SK-N-SH (cell line): ENCODE measurements around the gene SCUBE3.

Experiments used
- CHD2 ChIP-seq: fragments of 150-350 bp; IDR thresholded peaks from 2 replicates; pipeline ENCODE4 v1.6.1; 2018; ENCODE audit warnings: low read length; ENCODE audit not compliant: partially characterized antibody
- ELF1 ChIP-seq: IDR thresholded peaks from 2 replicates; pipeline ENCODE4 v1.4.0; 2012
- EP300 ChIP-seq, 2 experiments: IDR thresholded peaks; 2 replicates each; pipeline versions ENCODE4 v1.4.0 to v1.6.1; 2012; ENCODE audit warnings: borderline replicate concordance in 1 of 2, low read depth in 1 of 2, low read length in 1 of 2
- JUND ChIP-seq: IDR thresholded peaks from 2 replicates; pipeline ENCODE4 v1.4.0; 2012
- MXI1 ChIP-seq: IDR thresholded peaks from 2 replicates; pipeline ENCODE4 v1.6.1; 2012; ENCODE audit warnings: mild to moderate bottlenecking, low read depth, low read length, improper control_type of control experiment
- NRF1 ChIP-seq: IDR thresholded peaks from 2 replicates; pipeline ENCODE4 v1.6.1; 2012; ENCODE audit warnings: low read depth, mild to moderate bottlenecking, low read length
- RAD21 ChIP-seq: IDR thresholded peaks from 2 replicates; pipeline ENCODE4 v1.6.1; 2012; ENCODE audit warnings: mild to moderate bottlenecking, low read length
- RCOR1 ChIP-seq: fragments of 150-350 bp; IDR thresholded peaks from 2 replicates; pipeline ENCODE4 v1.6.1; 2017; ENCODE audit warnings: antibody characterized with exemption, low read length
- TAF1 ChIP-seq: IDR thresholded peaks from 2 replicates; pipeline ENCODE4 v1.6.1; 2012; ENCODE audit warnings: low read depth, mild to moderate bottlenecking, low read length, moderate library complexity, borderline replicate concordance
- TF ChIP-seq, protein P1 (sequence below): fragments of 200-600 bp; sonication (generic); IDR thresholded peaks from 2 replicates; pipeline ENCODE4 v1.6.1; 2017; ENCODE audit warnings: antibody characterized with exemption, mild to moderate bottlenecking, moderate library complexity
- TF ChIP-seq, protein P2 (sequence below): IDR thresholded peaks from 2 replicates; pipeline ENCODE4 v1.4.0; 2012; ENCODE audit warnings: low read depth, borderline replicate concordance

GRCh38 chr6:35203680-35204079 lies 10.1 kb upstream of the SCUBE3 start:
- TF ChIP-seq, protein P1, sequence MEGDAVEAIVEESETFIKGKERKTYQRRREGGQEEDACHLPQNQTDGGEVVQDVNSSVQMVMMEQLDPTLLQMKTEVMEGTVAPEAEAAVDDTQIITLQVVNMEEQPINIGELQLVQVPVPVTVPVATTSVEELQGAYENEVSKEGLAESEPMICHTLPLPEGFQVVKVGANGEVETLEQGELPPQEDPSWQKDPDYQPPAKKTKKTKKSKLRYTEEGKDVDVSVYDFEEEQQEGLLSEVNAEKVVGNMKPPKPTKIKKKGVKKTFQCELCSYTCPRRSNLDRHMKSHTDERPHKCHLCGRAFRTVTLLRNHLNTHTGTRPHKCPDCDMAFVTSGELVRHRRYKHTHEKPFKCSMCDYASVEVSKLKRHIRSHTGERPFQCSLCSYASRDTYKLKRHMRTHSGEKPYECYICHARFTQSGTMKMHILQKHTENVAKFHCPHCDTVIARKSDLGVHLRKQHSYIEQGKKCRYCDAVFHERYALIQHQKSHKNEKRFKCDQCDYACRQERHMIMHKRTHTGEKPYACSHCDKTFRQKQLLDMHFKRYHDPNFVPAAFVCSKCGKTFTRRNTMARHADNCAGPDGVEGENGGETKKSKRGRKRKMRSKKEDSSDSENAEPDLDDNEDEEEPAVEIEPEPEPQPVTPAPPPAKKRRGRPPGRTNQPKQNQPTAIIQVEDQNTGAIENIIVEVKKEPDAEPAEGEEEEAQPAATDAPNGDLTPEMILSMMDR, result no peak
- TF ChIP-seq TAF1 (no peak), EP300 (IDR thresholded peaks at IDR 0.05; ENCODE audit: borderline replicate concordance in 1 of 2, low read depth in 1 of 2, low read length in 1 of 2) (no peak), JUND (no peak), RAD21 (no peak), NRF1 (no peak), RCOR1 (no peak), ELF1 (no peak), CHD2 (no peak), MXI1 (no peak)
- TF ChIP-seq, protein P2, sequence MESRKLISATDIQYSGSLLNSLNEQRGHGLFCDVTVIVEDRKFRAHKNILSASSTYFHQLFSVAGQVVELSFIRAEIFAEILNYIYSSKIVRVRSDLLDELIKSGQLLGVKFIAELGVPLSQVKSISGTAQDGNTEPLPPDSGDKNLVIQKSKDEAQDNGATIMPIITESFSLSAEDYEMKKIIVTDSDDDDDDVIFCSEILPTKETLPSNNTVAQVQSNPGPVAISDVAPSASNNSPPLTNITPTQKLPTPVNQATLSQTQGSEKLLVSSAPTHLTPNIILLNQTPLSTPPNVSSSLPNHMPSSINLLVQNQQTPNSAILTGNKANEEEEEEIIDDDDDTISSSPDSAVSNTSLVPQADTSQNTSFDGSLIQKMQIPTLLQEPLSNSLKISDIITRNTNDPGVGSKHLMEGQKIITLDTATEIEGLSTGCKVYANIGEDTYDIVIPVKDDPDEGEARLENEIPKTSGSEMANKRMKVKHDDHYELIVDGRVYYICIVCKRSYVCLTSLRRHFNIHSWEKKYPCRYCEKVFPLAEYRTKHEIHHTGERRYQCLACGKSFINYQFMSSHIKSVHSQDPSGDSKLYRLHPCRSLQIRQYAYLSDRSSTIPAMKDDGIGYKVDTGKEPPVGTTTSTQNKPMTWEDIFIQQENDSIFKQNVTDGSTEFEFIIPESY, result no peak
